ENCODE results near the gene EBF4. TPM values are rescaled to one million over a fixed set of nuclear protein-coding genes. Genes with fewer than 3 reads are reported as not detected.
"Not testable (repeated sequence)": the region's sequence is repeated elsewhere in the genome, so short reads cannot be mapped to it uniquely, and the experiment has no call there.

EBF4 gene
- total RNA-seq, 1 experiment from 2014 or later = 2.7 TPM

DNA sequence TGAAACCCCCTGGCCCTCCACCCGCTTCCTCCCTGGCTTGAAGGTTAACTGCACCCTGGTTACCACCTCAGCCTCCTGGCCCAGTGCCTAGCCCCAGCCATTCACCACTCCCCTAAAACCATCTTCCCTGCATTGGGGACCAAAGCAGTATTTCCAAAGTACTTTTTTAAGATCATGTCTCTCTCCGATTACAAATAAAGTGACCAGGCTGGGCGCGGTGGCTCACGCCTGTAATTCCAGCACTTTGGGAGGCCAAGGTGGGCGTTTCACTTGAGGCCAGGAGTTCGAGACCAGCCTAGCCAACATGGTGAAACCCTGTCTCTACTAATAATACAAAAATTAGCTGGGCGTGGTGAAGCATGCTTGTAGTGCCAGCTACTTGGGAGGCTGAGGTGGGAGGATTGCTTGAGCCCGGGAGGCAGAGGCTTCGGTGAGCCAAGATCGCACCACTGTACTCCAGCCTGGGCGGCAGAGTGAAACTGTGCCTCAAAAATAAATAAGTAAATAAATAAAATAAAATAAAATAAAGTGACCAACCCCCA lies 3.5 kb downstream of the EBF4 start:
- CTCF ChIA-PET; DNase-seq (ENCODE audit: low spot score); H3K27ac Mint-ChIP-seq; H3K4me3 Mint-ChIP-seq; ATAC-seq; POLR2A ChIA-PET; H3K36me3 Mint-ChIP-seq; H3K9me3 Mint-ChIP-seq: not testable (repeated sequence)
- Mint-ChIP-seq H3K4me1 (peaks cover 34% of the 10 kb centered on the region), H3K27me3 (ENCODE audit: low read depth) (peaks cover 86% of the 10 kb centered on the region)

DNA sequence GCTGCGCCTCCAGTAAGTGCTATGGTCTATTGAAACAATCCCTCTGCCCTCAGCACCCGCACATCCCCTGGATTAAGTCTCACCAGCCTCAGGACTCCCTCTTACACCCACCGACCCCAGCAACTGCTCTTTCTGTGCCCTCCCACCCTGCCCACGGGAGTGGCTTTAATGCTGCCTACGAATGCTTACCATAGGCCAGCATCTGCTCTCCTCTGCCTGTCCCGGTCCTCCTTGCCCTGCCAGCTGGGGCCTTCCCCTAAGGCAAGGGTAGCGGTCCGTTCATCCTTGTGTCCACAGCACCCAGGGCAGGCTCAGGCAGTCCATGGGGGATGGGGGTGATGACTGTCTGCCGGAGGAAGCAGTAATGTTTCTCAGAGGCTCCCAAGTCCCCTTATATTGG lies 4.1 kb downstream of the EBF4 start:
- TF ChIP-seq CREB1 (CRISPR knock-in tag; IDR thresholded peaks at IDR 0.05) (no peak), TP53 (CRISPR knock-in tag; IDR thresholded peaks at IDR 0.05) (no peak), IRF2 (CRISPR knock-in tag; IDR thresholded peaks at IDR 0.05; ENCODE audit: borderline replicate concordance, low read depth) (no peak), MXD4 (CRISPR knock-in tag; IDR thresholded peaks at IDR 0.05; ENCODE audit: borderline replicate concordance) (no peak), ELF4 (CRISPR knock-in tag; IDR thresholded peaks at IDR 0.05; ENCODE audit: low read depth) (no peak), SP1 (CRISPR knock-in tag; conservative IDR thresholded peaks at IDR 0.05) (no peak), FOXP1 (CRISPR knock-in tag; IDR thresholded peaks at IDR 0.05; ENCODE audit: borderline replicate concordance) (no peak), TEAD4 (CRISPR knock-in tag; IDR thresholded peaks at IDR 0.05) (no peak), NFATC4 (CRISPR knock-in tag; IDR thresholded peaks at IDR 0.05) (no peak), NFYB (CRISPR knock-in tag; conservative IDR thresholded peaks at IDR 0.05; ENCODE audit: low read depth) (no peak), ESRRA (CRISPR knock-in tag; IDR thresholded peaks at IDR 0.05; ENCODE audit: borderline replicate concordance) (no peak), ZNF263 (CRISPR knock-in tag; IDR thresholded peaks at IDR 0.05; ENCODE audit: low read depth) (no peak)
- TF ChIP-seq, protein P1, sequence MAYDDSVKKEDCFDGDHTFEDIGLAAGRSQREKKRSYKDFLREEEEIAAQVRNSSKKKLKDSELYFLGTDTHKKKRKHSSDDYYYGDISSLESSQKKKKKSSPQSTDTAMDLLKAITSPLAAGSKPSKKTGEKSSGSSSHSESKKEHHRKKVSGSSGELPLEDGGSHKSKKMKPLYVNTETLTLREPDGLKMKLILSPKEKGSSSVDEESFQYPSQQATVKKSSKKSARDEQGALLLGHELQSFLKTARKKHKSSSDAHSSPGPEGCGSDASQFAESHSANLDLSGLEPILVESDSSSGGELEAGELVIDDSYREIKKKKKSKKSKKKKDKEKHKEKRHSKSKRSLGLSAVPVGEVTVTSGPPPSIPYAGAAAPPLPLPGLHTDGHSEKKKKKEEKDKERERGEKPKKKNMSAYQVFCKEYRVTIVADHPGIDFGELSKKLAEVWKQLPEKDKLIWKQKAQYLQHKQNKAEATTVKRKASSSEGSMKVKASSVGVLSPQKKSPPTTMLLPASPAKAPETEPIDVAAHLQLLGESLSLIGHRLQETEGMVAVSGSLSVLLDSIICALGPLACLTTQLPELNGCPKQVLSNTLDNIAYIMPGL (CRISPR knock-in tag; IDR thresholded peaks at IDR 0.05) = no peak
- TF ChIP-seq, protein P2, sequence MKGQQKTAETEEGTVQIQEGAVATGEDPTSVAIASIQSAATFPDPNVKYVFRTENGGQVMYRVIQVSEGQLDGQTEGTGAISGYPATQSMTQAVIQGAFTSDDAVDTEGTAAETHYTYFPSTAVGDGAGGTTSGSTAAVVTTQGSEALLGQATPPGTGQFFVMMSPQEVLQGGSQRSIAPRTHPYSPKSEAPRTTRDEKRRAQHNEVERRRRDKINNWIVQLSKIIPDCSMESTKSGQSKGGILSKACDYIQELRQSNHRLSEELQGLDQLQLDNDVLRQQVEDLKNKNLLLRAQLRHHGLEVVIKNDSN (CRISPR knock-in tag; IDR thresholded peaks at IDR 0.05) = no peak
- TF ChIP-seq, protein P3, sequence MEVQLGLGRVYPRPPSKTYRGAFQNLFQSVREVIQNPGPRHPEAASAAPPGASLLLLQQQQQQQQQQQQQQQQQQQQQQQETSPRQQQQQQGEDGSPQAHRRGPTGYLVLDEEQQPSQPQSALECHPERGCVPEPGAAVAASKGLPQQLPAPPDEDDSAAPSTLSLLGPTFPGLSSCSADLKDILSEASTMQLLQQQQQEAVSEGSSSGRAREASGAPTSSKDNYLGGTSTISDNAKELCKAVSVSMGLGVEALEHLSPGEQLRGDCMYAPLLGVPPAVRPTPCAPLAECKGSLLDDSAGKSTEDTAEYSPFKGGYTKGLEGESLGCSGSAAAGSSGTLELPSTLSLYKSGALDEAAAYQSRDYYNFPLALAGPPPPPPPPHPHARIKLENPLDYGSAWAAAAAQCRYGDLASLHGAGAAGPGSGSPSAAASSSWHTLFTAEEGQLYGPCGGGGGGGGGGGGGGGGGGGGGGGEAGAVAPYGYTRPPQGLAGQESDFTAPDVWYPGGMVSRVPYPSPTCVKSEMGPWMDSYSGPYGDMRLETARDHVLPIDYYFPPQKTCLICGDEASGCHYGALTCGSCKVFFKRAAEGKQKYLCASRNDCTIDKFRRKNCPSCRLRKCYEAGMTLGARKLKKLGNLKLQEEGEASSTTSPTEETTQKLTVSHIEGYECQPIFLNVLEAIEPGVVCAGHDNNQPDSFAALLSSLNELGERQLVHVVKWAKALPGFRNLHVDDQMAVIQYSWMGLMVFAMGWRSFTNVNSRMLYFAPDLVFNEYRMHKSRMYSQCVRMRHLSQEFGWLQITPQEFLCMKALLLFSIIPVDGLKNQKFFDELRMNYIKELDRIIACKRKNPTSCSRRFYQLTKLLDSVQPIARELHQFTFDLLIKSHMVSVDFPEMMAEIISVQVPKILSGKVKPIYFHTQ (CRISPR knock-in tag; IDR thresholded peaks at IDR 0.05) = no peak
- TF ChIP-seq, protein P4, sequence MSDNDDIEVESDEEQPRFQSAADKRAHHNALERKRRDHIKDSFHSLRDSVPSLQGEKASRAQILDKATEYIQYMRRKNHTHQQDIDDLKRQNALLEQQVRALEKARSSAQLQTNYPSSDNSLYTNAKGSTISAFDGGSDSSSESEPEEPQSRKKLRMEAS (CRISPR knock-in tag; IDR thresholded peaks at IDR 0.05) = no peak
- TF ChIP-seq, protein P5, sequence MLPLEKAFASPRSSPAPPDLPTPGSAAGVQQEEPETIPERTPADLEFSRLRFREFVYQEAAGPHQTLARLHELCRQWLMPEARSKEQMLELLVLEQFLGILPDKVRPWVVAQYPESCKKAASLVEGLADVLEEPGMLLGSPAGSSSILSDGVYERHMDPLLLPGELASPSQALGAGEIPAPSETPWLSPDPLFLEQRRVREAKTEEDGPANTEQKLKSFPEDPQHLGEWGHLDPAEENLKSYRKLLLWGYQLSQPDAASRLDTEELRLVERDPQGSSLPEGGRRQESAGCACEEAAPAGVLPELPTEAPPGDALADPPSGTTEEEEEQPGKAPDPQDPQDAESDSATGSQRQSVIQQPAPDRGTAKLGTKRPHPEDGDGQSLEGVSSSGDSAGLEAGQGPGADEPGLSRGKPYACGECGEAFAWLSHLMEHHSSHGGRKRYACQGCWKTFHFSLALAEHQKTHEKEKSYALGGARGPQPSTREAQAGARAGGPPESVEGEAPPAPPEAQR (CRISPR knock-in tag; IDR thresholded peaks at IDR 0.05) = no peak
- no peak overlapping the region for H3K27ac Mint-ChIP-seq
- no peak overlapping the region for H3K4me3 Mint-ChIP-seq
- no peak for DNase-seq (ENCODE audit: low spot score)
- ChIA-PET POLR2A (no interaction called here), CTCF (no interaction called here)
- H3K36me3 Mint-ChIP-seq = peaks cover 2% of the 10 kb centered on the region
- H3K27me3 Mint-ChIP-seq (ENCODE audit: low read depth) = peaks cover 86% of the 10 kb centered on the region
- ATAC-seq = no peak
- H3K9me3 Mint-ChIP-seq = no peaks in the 10 kb centered on the region
- peaks cover 34% of the 10 kb centered on the region for H3K4me1 Mint-ChIP-seq
